DND-41 (cell line): ENCODE measurements around the gene RAB9A.

Experiments used
- ATAC-seq: fragments of 200-7000 bp; cut with Tn5 transposase; 3 replicates; pipeline ENCODE4 v1.9.1; 2021; ENCODE audit warnings: low read depth; ENCODE audit not compliant: insufficient read depth
- DNase-seq: peaks from one replicate; pipeline ENCODE4 v3.0.0-alpha.2; 2020
- H2AFZ ChIP-seq: 2 replicates; pipeline ENCODE4 v1.6.0; 2012; ENCODE audit warnings: low read depth, low read length
- H3K27ac ChIP-seq: 2 replicates; pipeline ENCODE4 v1.5.1; 2012; ENCODE audit warnings: low read length, inconsistent platforms
- H3K27me3 ChIP-seq: fragments of 200-600 bp; sonication (generic); 2 replicates; pipeline ENCODE4 v1.6.0; 2012; ENCODE audit warnings: low read length, mild to moderate bottlenecking, inconsistent platforms; ENCODE audit not compliant: insufficient read depth, poor library complexity
- H3K36me3 ChIP-seq: 2 replicates; pipeline ENCODE4 v1.5.1; 2012; ENCODE audit warnings: low read length, inconsistent platforms; ENCODE audit not compliant: insufficient read depth
- H3K4me1 ChIP-seq: 2 replicates; pipeline ENCODE4 v1.5.1; 2012; ENCODE audit warnings: mild to moderate bottlenecking, low read length; ENCODE audit not compliant: insufficient read depth
- H3K4me2 ChIP-seq: 2 replicates; pipeline ENCODE4 v1.6.0; 2012; ENCODE audit warnings: mild to moderate bottlenecking, moderate library complexity, low read length, inconsistent platforms; ENCODE audit not compliant: insufficient read depth
- H3K4me3 ChIP-seq, 2 experiments: fragments of 200-600 bp in 1 of 2; shearing (Covaris generic) in 1 of 2; 2 replicates each; pipeline ENCODE4 v1.5.1; 2012 to 2016; ENCODE audit warnings: inconsistent platforms in 2 of 2, low read length in 2 of 2, mild to moderate bottlenecking in 2 of 2, low read depth in 1 of 2, moderate library complexity in 1 of 2
- H3K79me2 ChIP-seq: 2 replicates; pipeline ENCODE4 v1.6.0; 2012; ENCODE audit warnings: low read length, inconsistent platforms; ENCODE audit not compliant: insufficient read depth
- H3K9ac ChIP-seq: 2 replicates; pipeline ENCODE4 v1.6.0; 2012; ENCODE audit warnings: low read depth, mild to moderate bottlenecking, inconsistent platforms, low read length, moderate library complexity
- H3K9me3 ChIP-seq: 2 replicates; pipeline ENCODE4 v1.5.1; 2012; ENCODE audit warnings: low read length, moderate library complexity, mild to moderate bottlenecking, inconsistent platforms; ENCODE audit not compliant: insufficient read depth, severe bottlenecking
- H4K20me1 ChIP-seq: 2 replicates; pipeline ENCODE4 v1.6.0; 2012; ENCODE audit warnings: low read length; ENCODE audit not compliant: insufficient read depth
- EZH2 ChIP-seq: IDR thresholded peaks from 3 replicates; pipeline ENCODE4 v1.6.1; 2012; ENCODE audit warnings: borderline replicate concordance, low read depth, mild to moderate bottlenecking, moderate library complexity, low read length, inconsistent platforms; ENCODE audit not compliant: severe bottlenecking
- TF ChIP-seq, protein P1 (sequence below): IDR thresholded peaks from 2 replicates; pipeline ENCODE4 v1.5.1; 2012; ENCODE audit warnings: borderline replicate concordance, low read length, moderate library complexity, mild to moderate bottlenecking; ENCODE audit not compliant: poor library complexity, severe bottlenecking; ENCODE audit errors: extremely low read depth

Gene RAB9A

DNA sequence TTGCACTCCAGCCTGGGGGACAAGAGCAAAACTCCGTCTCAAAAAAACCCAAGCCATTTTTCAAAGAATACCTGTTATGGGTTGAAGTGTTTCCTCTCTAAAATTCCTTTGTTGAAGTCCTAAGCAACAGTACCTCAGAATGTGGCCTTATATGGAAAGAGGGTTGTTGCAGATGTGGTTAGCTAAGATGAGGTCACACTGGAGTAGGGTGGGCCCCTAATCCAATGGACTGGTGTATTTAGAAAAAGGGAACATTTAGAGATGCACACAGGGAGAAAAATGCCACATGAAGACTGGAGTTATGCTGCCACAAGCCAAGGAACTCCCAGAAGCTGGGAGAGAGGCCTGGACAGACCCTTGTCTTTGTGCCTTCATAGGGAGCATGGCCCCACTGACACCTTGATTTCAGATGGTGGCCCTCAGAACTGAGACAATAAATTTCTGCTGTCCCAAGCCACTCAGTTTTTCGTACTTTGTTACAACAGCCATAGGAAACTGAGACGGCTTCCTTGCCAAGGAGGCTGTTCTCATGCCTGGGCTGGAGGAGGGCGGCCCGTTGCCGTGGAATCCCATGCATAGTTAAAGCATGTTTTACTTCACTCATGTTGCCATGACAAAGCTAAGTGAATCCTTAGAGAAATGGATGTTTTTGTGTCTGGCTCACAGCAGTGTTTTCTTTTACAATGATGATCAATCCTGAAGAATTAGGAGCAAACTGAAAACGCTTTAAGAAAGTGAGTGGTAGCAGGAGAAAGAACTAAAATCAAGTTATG is 29.0 kb downstream of the RAB9A start:
- Histone ChIP-seq H3K79me2 (peaks cover 28% of the 10 kb centered on the region), H3K36me3 (peaks cover 43% of the 10 kb centered on the region), H3K9me3 (no peaks in the 10 kb centered on the region), H3K4me1 (no peaks in the 10 kb centered on the region), H3K4me2 (no peak overlapping the region), H3K9ac (no peak overlapping the region), H4K20me1 (no peaks in the 10 kb centered on the region; the same call in 1 of the 2 replicates), H3K27ac (no peak overlapping the region), H3K27me3 (no peaks in the 10 kb centered on the region), H3K4me3 (no peak overlapping the region), H2AFZ (no peak overlapping the region)
- TF ChIP-seq, protein P1, sequence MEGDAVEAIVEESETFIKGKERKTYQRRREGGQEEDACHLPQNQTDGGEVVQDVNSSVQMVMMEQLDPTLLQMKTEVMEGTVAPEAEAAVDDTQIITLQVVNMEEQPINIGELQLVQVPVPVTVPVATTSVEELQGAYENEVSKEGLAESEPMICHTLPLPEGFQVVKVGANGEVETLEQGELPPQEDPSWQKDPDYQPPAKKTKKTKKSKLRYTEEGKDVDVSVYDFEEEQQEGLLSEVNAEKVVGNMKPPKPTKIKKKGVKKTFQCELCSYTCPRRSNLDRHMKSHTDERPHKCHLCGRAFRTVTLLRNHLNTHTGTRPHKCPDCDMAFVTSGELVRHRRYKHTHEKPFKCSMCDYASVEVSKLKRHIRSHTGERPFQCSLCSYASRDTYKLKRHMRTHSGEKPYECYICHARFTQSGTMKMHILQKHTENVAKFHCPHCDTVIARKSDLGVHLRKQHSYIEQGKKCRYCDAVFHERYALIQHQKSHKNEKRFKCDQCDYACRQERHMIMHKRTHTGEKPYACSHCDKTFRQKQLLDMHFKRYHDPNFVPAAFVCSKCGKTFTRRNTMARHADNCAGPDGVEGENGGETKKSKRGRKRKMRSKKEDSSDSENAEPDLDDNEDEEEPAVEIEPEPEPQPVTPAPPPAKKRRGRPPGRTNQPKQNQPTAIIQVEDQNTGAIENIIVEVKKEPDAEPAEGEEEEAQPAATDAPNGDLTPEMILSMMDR, result no peak
- TF ChIP-seq EZH2, result no peak
- ATAC-seq (no peak), DNase-seq (no peak)

DNA sequence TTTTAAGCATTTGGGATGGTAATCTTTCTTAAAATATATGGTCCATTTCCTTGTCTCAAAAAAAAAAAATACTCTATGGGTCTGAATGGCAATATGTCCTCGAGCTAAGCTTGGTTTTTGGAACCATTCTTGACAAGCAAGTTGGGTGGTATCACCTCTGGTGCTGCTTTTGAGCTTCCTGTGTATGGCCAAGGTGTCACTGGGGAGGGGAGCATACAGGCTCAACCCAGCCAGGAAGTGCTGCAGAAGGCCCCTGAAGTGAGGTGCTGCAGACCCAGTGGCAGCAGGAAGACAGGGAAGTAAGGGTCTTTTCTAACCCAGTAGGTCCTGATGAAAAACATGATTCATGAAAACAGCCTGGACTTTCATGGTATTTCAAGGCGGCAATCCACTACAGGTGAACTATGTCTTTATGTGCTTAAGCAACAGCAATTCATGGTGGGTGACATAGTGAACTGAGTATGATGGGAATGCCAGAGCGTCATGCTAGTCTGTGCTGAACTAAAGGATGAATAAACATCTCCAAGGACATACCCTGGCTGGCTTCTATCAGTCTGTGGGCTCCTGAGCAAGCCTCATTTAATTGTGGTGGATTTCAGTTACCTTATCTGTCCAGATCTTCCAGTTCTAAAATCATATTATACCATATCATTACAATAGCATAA is 30.4 kb downstream of the RAB9A start:
- no peak overlapping the region for H3K4me3 ChIP-seq
- H3K79me2 ChIP-seq, result peaks cover 41% of the 10 kb centered on the region
- DNase-seq, result no peak
- no peak overlapping the region for H3K9ac ChIP-seq
- H3K27me3 ChIP-seq, result no peaks in the 10 kb centered on the region
- no peak overlapping the region for H3K27ac ChIP-seq
- no peak overlapping the region for H3K4me2 ChIP-seq
- H2AFZ ChIP-seq, result no peak overlapping the region
- peaks cover 43% of the 10 kb centered on the region for H3K36me3 ChIP-seq
- no peaks in the 10 kb centered on the region for H3K4me1 ChIP-seq
- no peaks in the 10 kb centered on the region; the same call in 1 of the 2 replicates for H4K20me1 ChIP-seq
- TF ChIP-seq, protein P1, result no peak
- no peak for TF ChIP-seq EZH2
- H3K9me3 ChIP-seq, result no peaks in the 10 kb centered on the region
- no peak for ATAC-seq

DNA sequence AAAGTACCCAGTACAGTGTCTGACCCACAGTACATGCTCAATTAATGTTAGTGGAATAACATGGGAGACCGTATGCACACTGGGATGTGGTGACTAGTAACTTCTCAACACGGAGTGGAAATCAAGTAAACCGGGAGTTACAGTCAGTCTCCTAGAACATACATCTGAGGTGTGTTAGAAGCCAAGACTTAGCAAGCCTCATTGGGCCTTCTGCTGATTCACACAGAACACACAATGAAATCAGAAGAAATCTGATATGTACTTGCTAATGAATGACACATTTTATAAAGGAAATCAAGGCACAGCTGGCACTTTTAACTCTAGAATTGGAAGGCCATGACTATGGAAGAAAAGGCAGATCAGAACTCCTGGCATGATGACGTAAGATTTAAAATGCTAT is 32.4 kb downstream of the RAB9A start:
- Histone ChIP-seq H3K9ac (no peak overlapping the region), H3K36me3 (peaks cover 33% of the 10 kb centered on the region), H3K4me1 (no peaks in the 10 kb centered on the region), H3K4me3 (no peak overlapping the region), H3K27me3 (no peaks in the 10 kb centered on the region), H3K27ac (no peak overlapping the region), H3K79me2 (peaks cover 51% of the 10 kb centered on the region), H3K9me3 (no peaks in the 10 kb centered on the region), H2AFZ (no peak overlapping the region), H4K20me1 (no peaks in the 10 kb centered on the region; the same call in 1 of the 2 replicates), H3K4me2 (no peak overlapping the region)
- ATAC-seq (no peak), DNase-seq (no peak)
- no peak for TF ChIP-seq EZH2
- TF ChIP-seq, protein P1, result no peak
